ENCODE data around the gene NTRK3.

DNA sequence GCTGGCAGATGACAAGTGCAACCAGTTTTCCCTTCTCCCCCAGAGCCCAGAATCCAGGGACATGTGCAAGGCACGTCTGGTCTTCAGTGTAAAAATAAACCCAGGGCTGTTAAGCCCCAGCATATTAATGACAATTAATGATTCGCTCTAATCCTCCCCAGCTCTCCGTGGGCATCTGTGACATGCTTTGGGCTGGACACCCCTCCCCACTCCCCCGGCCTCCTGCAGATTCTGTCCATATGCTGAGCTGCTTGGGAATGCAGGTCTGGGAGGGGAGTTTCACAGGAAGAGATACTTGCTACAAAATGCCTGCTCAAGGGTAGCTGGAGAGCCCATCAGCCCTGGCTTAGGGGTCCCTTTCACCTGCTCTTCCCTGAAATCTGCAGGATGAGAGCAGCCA lies 43.0 kb upstream of the NTRK3 start:
- TF ChIP-seq, protein P1, sequence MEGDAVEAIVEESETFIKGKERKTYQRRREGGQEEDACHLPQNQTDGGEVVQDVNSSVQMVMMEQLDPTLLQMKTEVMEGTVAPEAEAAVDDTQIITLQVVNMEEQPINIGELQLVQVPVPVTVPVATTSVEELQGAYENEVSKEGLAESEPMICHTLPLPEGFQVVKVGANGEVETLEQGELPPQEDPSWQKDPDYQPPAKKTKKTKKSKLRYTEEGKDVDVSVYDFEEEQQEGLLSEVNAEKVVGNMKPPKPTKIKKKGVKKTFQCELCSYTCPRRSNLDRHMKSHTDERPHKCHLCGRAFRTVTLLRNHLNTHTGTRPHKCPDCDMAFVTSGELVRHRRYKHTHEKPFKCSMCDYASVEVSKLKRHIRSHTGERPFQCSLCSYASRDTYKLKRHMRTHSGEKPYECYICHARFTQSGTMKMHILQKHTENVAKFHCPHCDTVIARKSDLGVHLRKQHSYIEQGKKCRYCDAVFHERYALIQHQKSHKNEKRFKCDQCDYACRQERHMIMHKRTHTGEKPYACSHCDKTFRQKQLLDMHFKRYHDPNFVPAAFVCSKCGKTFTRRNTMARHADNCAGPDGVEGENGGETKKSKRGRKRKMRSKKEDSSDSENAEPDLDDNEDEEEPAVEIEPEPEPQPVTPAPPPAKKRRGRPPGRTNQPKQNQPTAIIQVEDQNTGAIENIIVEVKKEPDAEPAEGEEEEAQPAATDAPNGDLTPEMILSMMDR (IDR thresholded peaks at IDR 0.05; ENCODE audit: low read depth, low read length, poor library complexity, severe bottlenecking) = no peak
- TF ChIP-seq EZH2phosphoT487 (IDR thresholded peaks at IDR 0.05; ENCODE audit: borderline replicate concordance, low read length) = no peak
